Hematopoietic multipotent progenitor cell treated with erythropoietin and hydrocortisone succinate and interleukin-3 and kit ligand, for 8 days (in vitro differentiated cells): ENCODE data around the gene SPTA1.
"Not testable (repeated sequence)": the region's sequence is repeated elsewhere in the genome, so short reads cannot be mapped to it uniquely, and the experiment has no call there.

Experiments used
- DNase-seq: peaks from one replicate; pipeline ENCODE4 v3.0.0-alpha.2; 2015

The SPTA1 gene

DNA sequence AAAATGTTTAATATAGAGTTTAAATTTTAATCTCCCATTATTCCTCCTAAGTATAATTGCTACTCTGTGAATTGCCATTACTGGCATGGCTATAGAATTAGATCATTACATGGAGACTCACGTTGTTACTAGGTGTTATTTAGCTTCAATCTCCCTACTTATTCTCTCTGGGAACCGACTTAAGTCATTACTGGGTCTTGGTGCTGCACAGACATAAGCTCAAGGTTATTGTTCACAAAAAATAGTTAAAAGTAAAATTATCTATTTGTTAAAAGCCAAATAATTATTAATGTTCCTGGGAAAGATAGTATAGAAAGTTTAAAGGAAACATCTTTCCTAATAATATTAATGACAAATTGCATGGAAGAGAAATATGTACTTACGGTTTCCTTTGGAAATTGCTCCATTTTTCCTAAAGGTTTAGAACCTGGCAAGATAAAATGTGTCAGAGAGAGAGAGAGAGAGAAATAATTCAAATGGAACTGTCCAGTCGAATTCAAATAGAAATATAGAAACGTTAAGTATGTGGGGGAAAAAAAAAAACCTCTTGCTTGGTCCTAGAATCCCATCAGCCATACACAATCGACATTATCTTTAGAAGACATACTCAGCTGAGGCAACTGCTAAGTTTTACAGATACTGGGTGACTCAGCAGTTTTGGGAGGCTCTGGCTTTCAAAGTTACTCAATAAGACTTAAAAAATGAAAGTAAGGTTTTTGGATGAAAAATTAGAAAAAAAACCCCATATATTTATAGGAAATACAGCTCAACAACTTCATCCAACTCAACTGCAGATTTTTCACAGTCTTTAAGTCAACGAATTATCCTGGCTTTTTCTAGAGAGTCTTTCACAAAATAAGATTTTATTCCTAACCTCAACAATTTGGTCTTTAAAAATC, at the start of gene SPTA1:
Gene SPTA1, minus strand, starts transcription at position 605 of the 899 bp plus-strand sequence. Its CDS starts 198 bp downstream, at position 407.
- DNase-seq = peak; percentile 98

DNA sequence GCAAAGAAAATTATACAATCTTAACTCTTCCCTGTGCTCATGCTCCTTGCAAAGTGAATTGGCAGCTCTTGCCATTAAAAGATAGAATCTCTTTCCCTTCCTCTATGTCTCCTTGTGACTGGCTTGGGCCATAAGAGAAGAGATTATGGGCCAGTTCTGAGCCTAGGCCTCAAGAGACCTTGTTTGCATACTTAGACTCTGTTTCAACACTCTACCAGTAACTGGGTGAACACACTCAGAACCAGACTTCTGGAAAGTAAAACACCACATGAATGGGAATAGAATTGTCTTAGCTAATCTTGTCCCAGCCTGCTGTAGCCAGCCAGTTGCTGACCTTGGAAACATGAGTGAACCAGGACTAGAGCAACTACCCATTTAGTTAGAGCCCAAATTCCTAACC, 49.3 kb upstream of the SPTA1 start:
- no peak for DNase-seq

DNA sequence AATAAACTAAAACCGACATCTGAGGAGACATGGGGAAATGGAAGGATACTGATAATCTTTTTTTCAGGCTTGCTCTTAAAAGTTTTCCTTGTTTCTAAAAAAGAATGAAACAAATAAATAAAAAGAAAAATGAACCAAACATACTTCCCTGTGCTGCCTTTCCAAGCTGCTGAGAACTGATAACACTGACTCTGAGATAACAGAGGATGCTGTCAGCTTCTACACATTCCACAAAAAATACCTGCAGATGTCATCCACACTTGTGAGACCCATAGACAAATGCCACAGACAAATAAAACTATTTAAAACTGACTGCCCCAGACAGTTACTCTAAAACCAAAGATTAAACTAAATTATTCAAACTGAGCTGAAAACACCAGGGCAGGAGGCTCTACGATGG, 46.0 kb upstream of the SPTA1 start:
- DNase-seq = peak; percentile 60

DNA sequence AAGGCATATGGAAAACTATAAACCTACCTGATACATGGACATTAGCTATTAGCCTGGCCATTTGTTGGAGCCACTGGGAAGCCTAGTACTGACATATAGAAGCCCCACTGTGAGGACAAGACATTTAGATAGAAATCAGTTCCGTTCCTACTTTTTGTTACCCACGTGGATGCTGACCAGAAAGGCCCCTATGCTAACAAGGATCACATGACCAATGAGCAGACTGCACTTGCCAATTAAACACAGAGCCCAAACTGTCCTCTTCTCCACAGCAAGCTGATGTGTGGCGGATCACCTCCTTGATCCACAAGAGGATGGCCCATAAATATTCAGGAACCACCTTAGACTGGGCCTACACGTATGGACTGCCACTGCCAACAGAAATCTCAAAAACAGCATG, 45.2 kb upstream of the SPTA1 start:
- DNase-seq = no peak

DNA sequence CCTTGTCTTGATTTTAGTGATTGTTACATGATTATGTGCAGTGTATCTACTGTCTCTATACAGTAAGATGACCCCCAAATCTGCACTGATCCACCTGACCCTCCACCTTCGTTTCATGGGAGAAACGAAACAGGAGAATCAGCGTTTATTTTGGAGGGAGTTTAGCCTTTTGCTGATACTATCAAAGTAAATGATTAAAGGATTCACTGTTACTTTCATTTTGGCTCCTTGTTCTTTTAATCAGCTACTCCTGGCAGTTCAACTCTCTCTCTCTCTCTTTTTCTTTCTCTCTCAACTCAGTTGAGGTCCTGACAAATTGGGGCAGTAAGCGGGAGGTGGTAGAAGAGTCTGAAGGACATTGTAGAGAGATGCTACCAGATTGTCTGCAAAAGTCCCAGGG, 43.9 kb upstream of the SPTA1 start:
- no peak for DNase-seq

DNA sequence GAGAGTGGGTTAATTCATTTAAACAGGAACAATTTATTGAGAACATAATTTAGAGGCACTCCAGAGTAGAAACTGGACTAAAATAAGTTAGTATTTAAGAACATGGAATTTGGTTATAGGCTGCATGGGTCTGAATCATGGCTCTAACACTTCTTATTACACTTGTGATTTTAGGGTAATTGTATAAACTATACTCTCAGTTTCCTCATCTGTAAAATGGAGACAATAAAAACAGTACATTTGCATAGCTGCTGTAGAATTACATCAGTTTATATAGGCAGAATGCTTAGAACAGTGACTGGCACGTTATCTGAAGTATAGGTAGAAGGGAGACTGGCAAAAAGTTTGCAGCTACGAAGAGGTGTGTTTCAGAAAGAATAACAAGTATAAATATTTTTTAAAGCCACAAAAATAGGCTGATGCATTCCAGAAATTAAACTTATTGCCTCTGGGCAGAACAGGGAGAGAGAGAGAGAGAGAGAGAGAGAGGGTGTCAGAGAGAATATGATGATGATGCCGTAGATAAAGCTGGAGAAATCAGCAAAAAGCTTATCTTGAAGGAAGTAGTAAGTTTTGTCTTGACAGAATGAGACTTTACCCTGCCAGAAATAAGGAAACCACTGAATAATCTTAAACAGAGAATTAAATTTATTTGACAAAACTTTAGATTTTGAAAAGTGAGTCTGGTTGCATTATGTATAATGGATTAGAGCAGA, 42.2 kb upstream of the SPTA1 start:
- DNase-seq = no peak

DNA sequence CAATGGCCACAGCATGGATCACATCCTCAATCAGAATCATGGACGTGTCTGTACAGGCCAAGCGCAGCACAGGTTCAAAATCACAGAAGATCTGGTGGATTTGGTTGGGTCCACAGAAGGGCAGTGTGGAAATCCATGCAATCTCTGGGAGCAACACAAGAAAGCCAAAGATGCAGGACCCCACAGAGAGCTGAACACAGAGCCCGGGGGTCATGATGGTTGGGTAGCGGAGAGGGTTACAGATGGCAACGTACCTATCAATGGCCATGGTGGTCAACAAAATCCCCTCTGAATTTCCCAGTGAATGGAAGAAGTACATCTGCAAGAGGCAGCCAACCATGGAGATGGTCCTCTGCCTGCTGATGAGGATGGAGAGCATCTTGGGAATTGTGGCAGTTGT, 37.9 kb upstream of the SPTA1 start:
- no peak for DNase-seq

DNA sequence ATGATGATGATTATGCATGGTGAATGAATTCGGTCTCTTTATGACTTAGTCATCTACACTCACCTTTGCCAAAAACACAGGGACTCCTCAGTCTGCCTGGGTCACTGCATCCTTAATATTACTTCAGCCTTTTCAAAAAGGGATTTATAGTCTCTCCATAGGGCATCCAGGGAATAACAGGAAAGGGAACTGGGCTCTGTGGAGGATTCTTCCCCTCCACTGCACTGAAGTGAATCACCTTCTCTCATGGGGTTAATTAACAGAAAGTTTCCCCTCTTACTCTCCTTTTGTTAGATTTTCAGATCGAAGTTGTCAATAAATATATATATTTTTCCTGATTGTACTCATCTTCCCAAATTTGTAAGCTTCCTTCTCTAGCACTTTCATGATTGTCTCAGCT, 34.1 kb upstream of the SPTA1 start, which contains the start of gene OR6K3:
Gene OR6K3, minus strand, starts transcription at position 101 of the 400 bp plus-strand sequence. CDS start 2,605 bp downstream, outside the sequence.
- no peak for DNase-seq

DNA sequence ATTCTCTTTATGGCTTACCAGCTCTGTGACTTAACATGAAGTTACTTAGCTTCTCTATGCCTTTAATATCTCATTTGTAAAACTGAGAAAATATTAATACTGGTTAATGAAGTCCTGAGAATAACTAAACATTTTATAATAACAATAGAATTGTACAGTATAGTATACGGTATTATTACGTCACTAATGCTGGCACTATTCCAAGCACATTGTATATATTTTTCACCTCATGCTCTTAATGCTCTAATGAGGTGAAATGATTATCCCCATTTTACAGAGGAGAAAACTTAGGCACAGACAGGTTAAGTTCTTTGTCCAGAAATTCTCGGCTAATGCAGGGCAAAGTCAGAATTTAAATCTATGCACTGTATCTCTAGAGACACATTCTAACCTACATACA, 33.1 kb upstream of the SPTA1 start:
- no peak for DNase-seq

DNA sequence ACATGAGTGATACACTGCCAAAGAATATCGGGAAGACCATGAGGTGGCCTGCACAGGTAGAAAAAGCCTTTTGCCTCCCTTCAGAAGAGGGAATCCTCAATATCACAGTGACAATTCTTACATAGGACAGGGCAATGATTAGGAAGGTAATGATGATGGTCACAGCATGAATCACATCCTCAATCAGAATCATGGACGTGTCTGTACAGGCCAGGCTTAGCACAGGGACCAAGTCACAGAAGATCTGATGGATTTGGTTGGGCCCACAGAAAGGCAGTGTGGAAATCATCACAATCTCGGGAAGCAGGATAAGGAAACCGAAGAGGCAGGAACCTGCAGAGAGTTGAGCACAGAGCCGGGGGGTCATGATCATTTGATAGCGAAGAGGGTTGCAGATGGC, 30.8 kb upstream of the SPTA1 start:
- DNase-seq = no peak

DNA sequence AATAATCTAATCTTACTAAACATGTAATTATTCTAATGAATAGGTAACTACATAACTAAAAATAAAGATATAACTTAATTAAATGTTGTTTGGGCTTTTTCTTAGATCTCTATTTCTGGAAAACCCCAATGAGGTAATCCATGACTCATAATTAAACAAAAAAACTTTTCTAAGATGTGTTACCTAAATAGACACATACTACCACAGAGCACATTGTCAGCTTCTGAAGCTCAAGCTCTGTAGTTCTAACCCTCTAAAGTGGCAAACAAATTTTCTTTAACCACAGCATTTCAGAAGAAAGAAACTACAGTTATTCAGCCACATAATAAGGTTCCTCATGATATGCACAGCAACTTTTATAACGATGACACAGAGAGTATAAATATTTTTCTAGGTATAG, 29.8 kb upstream of the SPTA1 start:
- DNase-seq = no peak

DNA sequence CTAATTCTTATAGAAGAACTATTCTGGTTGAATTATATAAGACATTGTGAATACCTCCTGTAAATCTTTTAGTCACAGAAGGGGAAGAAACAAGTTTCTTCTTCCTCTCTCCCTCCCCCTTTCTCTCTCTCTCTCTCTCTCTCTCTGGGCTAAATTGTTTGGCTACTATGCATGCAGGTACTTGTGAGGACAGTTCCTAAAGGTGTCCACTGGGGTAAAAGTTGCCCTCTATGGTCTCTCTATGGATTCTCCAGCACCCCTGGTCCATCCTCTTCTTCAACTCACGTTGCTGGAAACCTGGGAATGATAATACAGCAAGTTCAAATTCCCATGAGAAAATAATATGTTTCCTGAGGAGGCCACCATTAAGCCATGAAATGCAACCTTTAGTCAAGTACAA, 28.2 kb upstream of the SPTA1 start:
- no peak for DNase-seq

DNA sequence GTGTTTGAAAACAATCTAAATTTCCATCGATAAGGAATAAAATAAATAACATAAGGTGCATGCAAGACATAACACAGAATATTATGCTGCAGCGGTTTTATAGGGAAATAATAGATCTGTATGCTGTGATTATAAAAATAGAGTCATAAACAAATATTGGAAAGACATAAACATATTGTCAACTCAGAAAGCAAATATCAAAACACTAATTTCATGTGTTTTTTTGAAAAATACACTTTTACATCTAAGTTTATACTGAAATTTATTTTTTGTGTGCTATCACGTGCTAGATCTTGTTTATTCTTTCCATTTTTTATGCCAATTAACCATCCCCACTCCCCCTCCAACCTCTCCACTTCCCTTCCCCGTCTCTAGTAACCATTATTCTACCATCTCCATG, 24.6 kb upstream of the SPTA1 start:
- no peak for DNase-seq

DNA sequence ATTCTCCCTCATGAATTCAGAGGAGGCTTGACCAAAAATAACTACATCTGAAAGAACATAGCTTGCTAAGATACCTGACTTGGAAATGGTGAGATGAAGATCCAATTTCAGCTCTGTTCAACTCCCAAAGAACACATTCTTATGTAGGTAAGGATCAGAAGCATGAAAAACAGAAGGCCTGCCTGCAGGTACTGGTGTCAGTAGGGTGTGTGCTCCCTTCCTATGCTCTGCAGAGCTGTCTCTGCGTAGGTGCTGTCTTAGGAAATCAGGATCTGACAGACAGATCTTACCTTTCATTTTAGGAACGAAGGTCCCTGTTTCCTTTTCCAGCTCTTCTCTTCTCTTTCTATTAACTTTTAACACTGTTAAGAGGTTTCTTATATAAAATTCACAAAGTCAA, 19.6 kb upstream of the SPTA1 start:
- no peak for DNase-seq

DNA sequence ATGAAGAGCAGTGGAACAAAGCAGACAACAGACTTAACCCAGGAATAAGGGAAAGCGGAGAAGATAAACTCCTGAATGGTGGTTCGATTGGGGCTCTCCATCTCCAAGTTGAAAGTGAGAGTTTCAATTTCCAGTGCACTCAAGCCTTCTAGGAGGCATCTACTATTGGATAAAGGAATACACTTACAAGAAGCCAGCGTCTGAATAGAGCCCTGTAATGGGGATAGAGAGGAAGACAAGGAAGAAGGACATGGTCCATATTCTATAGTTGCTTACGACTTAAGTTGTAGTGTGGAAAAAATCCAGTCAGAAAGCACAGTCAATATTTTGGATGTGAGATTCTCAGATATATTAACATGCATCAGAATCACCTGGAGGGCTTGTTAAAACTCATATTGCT, 14.0 kb upstream of the SPTA1 start, which contains the start of gene OR6K2:
Gene OR6K2, minus strand, starts transcription at position 101 of the 400 bp plus-strand sequence. Its CDS starts 0 bp downstream, at position 101.
- no peak for DNase-seq

DNA sequence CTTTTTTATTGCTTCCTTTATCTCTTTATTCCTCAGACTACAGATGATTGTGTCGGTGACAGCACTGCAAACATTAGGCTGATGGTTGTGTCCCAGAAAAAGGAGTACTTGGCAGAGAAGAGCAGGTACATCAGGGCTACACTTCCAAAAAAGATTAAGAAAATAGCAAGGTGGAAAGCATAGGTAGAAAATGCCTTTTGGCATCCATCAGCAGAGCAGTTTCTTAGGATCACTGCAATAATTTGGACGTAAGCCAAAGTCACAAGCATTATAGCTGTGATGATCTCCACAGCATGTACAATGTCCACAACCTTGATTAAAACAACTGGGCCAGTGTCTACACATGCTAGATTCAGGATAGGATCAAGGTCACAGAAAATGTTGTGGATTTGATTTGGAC, 8.1 kb upstream of the SPTA1 start:
- DNase-seq = peak; percentile 59

DNA sequence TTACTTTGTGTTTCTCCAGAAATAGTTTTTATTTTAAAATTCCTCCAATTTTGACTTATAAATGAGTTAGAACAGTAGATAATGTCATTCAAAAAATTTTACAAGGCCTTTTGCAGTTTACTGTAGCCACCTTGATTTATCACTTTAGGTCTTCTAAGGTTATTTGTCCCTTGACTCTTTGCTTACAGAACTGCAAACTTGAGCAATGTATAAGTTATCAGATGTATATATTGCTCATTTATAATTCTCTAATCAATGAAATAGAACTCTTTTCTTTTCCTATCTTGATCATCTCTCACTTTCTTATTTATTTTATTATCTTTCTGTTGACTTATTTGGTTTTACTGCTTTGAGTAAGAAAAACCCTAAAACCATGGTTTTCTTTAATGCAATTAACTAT, 5.8 kb upstream of the SPTA1 start:
- no peak for DNase-seq

DNA sequence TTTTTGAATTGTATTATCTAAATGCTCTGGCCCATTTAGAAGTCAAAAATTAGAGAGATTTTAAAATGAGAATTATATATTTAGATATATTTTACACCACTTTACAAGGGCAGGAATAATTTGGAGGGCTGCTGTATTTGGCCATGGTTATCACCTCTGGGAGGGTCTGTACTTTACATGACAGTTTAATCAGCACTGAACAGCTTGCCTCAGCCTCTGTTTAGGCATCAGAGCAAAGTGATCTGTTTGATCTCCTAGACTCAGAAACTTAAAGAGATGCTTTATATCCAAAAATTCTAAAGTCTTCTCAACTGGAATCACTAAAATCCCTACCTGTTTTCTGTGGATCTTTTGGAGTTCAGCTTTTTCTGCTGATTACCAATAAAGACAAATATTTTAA, 5.4 kb upstream of the SPTA1 start:
- DNase-seq = peak; percentile 96

DNA sequence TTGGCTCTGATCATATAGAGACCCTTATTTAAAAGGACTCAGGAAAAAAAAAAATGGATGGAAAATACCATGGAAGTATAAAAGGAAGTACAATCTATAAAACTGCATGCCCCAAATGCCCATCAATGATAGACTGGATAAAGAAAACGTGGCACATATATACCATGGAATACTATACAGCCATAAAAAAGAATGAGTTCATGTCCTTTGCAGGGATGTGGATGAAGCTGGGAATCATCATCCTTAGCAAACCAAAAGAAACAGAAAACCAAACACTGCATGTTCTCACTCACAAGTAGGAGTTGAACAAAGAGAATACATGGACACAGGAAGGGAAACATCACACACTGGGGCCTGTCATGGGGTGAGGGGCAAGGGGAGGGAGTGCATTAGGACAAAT, 4.6 kb upstream of the SPTA1 start:
- DNase-seq = not testable (repeated sequence)

DNA sequence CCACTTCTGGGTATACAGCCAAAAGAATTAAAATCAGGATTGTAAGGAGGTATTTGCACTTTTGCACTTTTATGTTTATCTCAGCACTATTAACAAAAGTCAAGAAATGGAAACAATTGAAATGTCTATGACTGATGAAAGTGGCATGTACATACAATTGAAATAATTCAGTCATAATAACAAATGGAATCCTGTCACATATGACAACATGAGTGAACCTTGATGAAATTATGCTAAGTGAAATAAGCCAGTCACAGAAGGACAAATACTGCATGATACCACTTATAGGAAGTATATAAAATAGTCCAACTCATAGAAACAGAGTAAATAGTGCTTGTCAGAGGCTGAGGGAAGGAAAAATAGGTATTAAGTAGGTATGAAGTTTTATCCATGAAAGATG, 3.4 kb upstream of the SPTA1 start:
- no peak for DNase-seq

DNA sequence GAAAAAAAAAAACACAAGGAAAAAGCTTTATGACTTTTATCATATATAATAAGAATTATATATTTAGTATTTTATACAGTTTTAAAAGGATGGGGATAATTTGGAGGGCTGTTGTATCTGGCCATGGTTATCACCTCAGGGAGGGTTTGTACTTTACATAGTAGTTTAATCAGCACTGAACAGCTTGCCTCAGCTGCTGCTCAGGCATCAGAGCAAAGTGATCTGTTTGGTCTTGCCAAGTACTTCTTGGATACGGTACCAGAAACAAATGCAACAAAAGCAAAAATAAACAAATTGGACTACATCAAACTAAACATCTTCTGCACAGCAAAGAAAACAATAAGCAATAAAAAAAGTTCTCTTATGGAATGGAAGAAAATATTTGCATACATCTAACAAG, 2.6 kb upstream of the SPTA1 start:
- peak; percentile 94 for DNase-seq

DNA sequence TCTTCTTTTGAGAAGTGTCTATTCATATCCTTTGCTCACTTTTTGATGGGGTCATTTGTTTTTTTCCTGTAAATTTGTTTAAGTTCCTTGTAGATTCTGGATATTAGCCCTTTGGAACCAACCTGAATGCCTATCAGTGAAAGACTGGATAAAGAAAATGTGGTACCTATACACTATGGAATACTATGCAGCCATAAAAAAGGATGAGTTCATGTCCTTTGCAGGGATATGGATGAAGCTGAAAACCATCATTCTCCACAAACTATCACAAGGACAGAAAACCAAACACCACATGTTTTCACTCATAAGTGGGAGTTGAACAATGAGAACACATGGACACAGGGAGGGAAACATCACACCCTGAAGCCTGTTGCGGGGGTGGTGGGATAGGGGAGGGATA, 1.8 kb upstream of the SPTA1 start:
- DNase-seq = not testable (repeated sequence)

DNA sequence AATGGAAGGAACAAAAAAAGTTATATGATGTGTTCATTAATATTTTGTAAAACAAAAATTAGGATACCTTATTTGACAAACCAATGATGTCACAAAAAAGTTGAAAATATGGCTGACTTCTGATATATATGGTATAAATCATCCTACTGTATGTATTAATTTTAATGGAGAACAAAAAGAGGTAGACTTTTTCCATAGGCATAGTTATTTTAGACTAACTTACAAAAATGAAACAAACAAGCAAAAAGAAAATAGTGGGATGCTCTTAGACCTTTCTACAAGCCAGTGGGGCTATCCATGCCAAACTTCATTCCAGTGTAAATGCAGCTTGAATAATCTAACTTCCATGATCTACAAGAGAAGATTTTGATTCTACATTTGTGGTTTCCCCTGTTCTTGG, 522 bp upstream of the SPTA1 start:
- no peak for DNase-seq

DNA sequence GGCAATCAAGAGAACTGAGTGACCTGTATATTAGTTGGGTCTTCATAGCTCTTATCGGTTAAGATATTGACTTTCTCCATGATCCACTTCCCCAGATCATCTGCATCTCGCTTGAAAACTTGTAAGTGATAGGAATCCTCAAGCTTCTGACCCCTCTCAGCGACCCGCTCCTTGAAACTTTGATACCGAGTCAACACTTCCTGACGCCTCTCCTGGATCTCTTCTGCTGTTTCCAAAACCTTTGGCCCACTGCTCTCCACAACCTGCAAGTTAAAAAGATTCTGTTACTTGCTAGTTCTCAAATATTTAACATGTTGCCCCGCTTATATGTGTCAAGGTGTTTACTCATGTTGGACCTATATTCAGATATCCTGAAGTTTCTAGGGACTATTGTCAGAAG, 1.4 kb downstream of the SPTA1 start:
- DNase-seq = peak; percentile 64
